ENCODE measurements around the gene XXYLT1. TPM values are rescaled to one million over a fixed set of nuclear protein-coding genes. Genes with fewer than 3 reads are reported as not detected.

XXYLT1 gene
- total RNA-seq, 1 donor from 2014 or later: 22.3 TPM

- H3K4me1 Mint-ChIP-seq (ENCODE audit: low read depth, unreplicated experiment): peaks cover 13% of the 10 kb centered on the region
- TF ChIP-seq, protein P1, sequence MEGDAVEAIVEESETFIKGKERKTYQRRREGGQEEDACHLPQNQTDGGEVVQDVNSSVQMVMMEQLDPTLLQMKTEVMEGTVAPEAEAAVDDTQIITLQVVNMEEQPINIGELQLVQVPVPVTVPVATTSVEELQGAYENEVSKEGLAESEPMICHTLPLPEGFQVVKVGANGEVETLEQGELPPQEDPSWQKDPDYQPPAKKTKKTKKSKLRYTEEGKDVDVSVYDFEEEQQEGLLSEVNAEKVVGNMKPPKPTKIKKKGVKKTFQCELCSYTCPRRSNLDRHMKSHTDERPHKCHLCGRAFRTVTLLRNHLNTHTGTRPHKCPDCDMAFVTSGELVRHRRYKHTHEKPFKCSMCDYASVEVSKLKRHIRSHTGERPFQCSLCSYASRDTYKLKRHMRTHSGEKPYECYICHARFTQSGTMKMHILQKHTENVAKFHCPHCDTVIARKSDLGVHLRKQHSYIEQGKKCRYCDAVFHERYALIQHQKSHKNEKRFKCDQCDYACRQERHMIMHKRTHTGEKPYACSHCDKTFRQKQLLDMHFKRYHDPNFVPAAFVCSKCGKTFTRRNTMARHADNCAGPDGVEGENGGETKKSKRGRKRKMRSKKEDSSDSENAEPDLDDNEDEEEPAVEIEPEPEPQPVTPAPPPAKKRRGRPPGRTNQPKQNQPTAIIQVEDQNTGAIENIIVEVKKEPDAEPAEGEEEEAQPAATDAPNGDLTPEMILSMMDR (IDR thresholded peaks at IDR 0.05; ENCODE audit: partially characterized antibody, unreplicated experiment): no peak
- peaks cover 9% of the 10 kb centered on the region for H3K9me3 Mint-ChIP-seq (ENCODE audit: unreplicated experiment)
- H3K27ac Mint-ChIP-seq (ENCODE audit: unreplicated experiment): no peak overlapping the region
- no peak overlapping the region for H3K4me3 Mint-ChIP-seq (ENCODE audit: unreplicated experiment)
- peaks cover 21% of the 10 kb centered on the region for H3K36me3 Mint-ChIP-seq (ENCODE audit: unreplicated experiment)
- no peak for DNase-seq
- H3K27me3 Mint-ChIP-seq (ENCODE audit: unreplicated experiment): peaks cover 6% of the 10 kb centered on the region
These were observed 205.1 kb downstream of the XXYLT1 start for GRCh38 chr3:195065864-195066185.

DNA sequence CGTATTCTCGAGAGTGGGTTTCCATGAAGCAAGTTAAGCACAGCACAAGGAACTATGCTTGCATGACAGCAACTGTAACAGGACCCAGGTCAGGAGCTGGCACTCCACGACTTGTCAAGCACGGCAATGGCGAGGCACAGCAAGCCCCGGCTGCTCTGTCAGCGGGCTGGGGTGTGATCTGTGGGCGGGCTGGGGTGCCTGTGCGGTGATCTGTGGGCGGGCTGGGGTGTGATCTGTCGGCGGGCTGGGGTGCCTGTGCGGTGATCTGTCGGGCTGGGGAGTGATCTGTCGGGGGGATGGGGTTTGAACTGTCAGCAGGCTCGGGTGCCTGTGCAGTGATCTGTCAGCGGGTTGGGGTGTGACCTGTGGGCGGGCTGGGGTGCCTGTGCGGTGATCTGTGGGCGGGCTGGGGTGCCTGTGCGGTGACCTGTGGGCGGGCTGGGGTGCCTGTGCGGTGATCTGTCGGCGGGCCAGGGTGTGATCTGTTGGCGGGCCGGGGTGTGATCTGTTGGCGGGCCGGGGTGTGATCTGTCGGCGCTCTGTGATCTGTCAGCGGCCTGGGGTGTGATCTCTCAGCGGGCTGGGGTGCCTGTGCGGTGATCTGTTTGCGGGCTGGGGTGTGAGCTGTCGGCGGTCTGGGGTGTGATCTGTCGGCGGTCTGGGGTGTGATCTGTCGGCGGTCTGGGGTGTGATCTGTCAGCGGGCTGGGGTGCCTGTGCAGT, 205.7 kb downstream of the XXYLT1 start:
- Mint-ChIP-seq H3K4me1 (ENCODE audit: low read depth, unreplicated experiment) (peaks cover 13% of the 10 kb centered on the region), H3K36me3 (ENCODE audit: unreplicated experiment) (peaks cover 21% of the 10 kb centered on the region), H3K9me3 (ENCODE audit: unreplicated experiment) (peaks cover 9% of the 10 kb centered on the region), H3K27ac (ENCODE audit: unreplicated experiment) (no peak overlapping the region), H3K4me3 (ENCODE audit: unreplicated experiment) (no peak overlapping the region), H3K27me3 (ENCODE audit: unreplicated experiment) (peaks cover 9% of the 10 kb centered on the region)
- TF ChIP-seq, protein P1 (IDR thresholded peaks at IDR 0.05; ENCODE audit: partially characterized antibody, unreplicated experiment): no peak
- no peak for DNase-seq

DNA sequence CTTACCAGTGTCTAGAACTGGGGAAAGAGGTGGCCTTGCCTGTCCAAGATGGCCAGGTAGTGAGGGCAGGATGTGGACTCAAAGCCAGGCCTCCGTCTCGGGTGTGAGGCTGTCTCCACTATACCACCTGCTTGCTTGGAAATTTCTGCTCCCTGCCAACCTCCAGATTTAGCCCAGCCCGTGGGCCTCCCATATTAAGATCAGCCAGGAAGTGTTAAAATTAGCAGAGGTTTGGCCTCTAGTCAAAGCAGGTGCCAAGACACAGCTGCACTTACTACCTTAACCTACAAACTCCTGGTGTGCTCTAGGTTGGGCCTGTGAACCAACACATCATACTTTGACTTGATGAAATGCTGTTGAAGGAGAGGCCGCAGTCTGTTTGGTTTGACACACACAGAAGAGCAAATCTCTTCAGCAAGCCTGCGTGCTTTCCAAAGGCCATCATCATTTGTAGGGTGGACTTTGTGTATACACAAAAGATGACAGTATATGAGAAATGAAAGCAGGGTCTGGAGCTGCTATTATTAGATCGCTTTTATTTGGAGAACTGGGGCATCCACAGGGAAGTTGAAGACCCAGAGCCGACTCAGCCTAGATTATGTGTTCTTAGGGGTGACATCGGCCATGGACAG, 206.5 kb downstream of the XXYLT1 start:
- no peak for DNase-seq
- TF ChIP-seq, protein P1 (IDR thresholded peaks at IDR 0.05; ENCODE audit: partially characterized antibody, unreplicated experiment): no peak
- Mint-ChIP-seq H3K27ac (ENCODE audit: unreplicated experiment) (no peak overlapping the region), H3K27me3 (ENCODE audit: unreplicated experiment) (peaks cover 11% of the 10 kb centered on the region), H3K36me3 (ENCODE audit: unreplicated experiment) (peaks cover 21% of the 10 kb centered on the region), H3K4me1 (ENCODE audit: low read depth, unreplicated experiment) (peaks cover 13% of the 10 kb centered on the region), H3K9me3 (ENCODE audit: unreplicated experiment) (peaks cover 9% of the 10 kb centered on the region), H3K4me3 (ENCODE audit: unreplicated experiment) (no peak overlapping the region)

DNA sequence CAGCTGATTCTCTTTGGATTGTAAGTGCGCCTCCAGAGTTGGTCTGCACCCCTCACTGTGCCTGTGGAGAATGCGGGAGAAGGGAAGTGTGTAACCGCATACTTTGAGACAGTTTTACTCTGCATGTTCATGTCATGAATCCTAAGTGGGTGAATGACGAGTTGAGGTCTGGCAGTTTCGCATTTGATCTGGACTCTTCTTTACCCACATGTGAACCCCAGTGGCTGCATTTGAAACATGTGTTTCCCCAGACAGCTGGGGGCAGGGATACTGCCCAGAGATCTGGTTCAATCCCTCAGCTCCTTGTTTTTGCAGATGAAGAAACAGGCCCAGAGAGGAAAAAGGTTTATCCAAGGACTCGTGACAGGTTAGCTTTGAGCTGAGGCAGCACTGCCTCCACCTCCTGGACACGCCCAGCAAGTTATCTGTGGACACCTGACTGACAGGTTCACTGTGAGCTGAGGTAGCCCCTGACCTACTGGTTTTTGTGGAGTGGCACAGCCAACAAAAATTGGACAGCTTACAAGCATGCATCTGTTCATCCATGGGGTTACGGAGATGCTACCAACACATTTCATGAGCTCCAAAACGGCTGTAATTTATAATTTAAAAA, 207.3 kb downstream of the XXYLT1 start:
- H3K4me3 Mint-ChIP-seq (ENCODE audit: unreplicated experiment): no peak overlapping the region

More for the DNA sequence above, 207.3 kb downstream of the XXYLT1 start:
- Mint-ChIP-seq H3K27ac (ENCODE audit: unreplicated experiment) (no peak overlapping the region), H3K4me1 (ENCODE audit: low read depth, unreplicated experiment) (peaks cover 16% of the 10 kb centered on the region), H3K36me3 (ENCODE audit: unreplicated experiment) (peaks cover 21% of the 10 kb centered on the region), H3K9me3 (ENCODE audit: unreplicated experiment) (peaks cover 9% of the 10 kb centered on the region), H3K27me3 (ENCODE audit: unreplicated experiment) (peaks cover 11% of the 10 kb centered on the region)
- no peak for DNase-seq
- TF ChIP-seq, protein P1 (IDR thresholded peaks at IDR 0.05; ENCODE audit: partially characterized antibody, unreplicated experiment): no peak

All from glutamatergic neuron (in vitro differentiated cells).